ENCODE measurements around the gene ERAS. TPM values are rescaled to one million over a fixed set of nuclear protein-coding genes. Genes with fewer than 3 reads are reported as not detected.
"Not testable (repeated sequence)": the region's sequence is repeated elsewhere in the genome, so short reads cannot be mapped to it uniquely, and the experiment has no call there.

Gene ERAS
- total RNA-seq, 2 experiments from 2014 or later, result not detected

DNA sequence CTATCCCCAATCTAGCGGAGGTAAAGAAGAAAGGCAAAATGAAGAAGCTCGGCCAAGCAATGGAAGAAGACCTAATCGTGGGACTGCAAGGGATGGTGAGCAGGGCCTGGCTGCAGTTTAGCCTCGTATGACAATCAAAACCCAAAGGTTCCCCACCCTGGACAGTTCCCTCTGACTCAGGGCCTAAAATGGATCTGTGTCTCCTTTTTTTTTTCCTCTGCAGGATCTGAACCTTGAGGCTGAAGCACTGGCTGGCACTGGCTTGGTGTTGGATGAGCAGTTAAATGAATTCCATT lies 23.5 kb upstream of the ERAS start:
- CTCF ChIA-PET, result no interaction called here
- no peak for DNase-seq
- POLR2A ChIA-PET, result no interaction called here
- Mint-ChIP-seq H3K36me3 (ENCODE audit: low read depth) (peaks cover 18% of the 10 kb centered on the region), H3K27me3 (no peaks in the 10 kb centered on the region), H3K27ac (peak overlapping the region; percentile 98), H3K4me1 (peaks cover 30% of the 10 kb centered on the region), H3K4me3 (peak overlapping the region; percentile 87), H3K9me3 (no peaks in the 10 kb centered on the region)

DNA sequence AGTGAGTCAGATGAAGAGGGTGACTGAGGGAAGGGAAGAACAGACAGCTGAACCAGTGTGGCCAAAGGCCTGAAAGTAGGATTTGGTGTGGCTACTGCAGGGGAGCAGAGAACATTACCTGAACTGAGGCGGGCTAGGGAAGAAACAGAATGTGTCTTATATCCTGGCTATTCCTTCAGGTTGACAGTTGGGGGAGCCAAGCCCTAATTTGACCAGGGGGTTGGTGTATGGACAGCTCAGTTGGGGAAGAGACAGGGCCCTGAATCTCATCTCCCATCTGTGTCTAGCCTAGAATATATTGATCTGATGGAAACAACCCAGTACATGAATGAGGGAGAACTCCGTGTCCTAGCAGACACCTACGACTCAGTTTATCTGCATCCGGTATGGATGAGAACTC lies 20.2 kb upstream of the ERAS start:
- Mint-ChIP-seq H3K36me3 (ENCODE audit: low read depth) (peaks cover 17% of the 10 kb centered on the region), H3K27ac (no peak overlapping the region), H3K9me3 (no peaks in the 10 kb centered on the region), H3K27me3 (no peaks in the 10 kb centered on the region), H3K4me3 (no peak overlapping the region), H3K4me1 (peaks cover 20% of the 10 kb centered on the region)
- CTCF ChIA-PET, result no interaction called here
- DNase-seq, result no peak
- POLR2A ChIA-PET, result no interaction called here

DNA sequence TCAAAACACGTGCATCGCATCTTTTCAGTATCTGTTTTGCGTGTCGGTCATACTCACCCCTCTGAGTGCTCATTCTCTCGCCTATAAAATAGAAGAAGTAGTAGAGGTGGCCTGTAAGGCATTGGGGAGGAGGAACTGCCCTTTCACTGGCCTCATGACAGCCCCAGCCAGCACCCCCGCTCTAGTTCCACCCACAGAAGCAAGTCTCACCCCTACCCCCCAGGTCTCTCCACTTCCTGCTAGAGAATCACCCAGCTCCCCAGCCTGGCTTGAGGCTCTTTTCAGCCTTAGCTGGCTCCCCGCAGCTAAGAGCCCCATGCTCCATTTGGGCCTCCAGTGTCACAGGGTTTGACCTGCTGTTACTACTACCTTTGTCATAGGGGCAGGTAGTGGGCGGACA lies 12.7 kb upstream of the ERAS start:
- Mint-ChIP-seq H3K27me3 (no peaks in the 10 kb centered on the region), H3K4me1 (peaks cover 2% of the 10 kb centered on the region), H3K27ac (no peak overlapping the region), H3K36me3 (ENCODE audit: low read depth) (peaks cover 12% of the 10 kb centered on the region), H3K9me3 (no peaks in the 10 kb centered on the region), H3K4me3 (no peak overlapping the region)
- CTCF ChIA-PET, result no interaction called here
- DNase-seq, result no peak
- POLR2A ChIA-PET, result no interaction called here

DNA sequence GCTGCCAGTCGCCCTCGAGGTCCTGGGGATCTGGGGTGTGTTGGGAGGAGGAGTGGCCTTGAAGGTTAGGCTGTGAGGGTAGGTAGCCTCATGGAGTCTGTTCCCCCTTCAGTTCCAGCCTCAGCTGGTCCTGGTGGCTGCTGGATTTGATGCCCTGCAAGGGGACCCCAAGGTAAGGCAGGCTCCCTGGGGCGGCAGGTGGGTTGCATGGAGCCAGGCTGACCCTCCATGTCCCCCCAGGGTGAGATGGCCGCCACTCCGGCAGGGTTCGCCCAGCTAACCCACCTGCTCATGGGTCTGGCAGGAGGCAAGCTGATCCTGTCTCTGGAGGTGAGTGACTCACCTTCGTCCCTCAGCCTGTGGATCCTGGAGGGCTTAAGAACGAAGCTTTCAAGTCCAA lies 11.6 kb upstream of the ERAS start:
- peaks cover 13% of the 10 kb centered on the region for H3K36me3 Mint-ChIP-seq (ENCODE audit: low read depth)
- no peaks in the 10 kb centered on the region for H3K9me3 Mint-ChIP-seq
- POLR2A ChIA-PET, result no interaction called here
- no peaks in the 10 kb centered on the region for H3K27me3 Mint-ChIP-seq
- no peak overlapping the region for H3K4me3 Mint-ChIP-seq
- H3K4me1 Mint-ChIP-seq, result peaks cover 2% of the 10 kb centered on the region
- DNase-seq, result no peak
- CTCF ChIA-PET, result no interaction called here
- no peak overlapping the region for H3K27ac Mint-ChIP-seq

DNA sequence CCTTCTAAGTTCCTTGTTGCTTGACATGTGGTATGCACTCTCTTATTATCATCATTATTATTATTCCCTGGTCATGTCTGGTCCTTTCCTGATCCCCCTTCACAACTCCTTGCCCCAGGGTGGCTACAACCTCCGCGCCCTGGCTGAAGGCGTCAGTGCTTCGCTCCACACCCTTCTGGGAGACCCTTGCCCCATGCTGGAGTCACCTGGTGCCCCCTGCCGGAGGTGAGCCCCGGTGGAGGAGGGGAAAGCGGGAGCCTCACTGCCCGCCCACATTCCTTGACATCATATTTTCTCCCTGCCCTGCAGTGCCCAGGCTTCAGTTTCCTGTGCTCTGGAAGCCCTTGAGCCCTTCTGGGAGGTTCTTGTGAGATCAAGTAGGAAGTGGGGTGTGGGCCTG lies 11.0 kb upstream of the ERAS start:
- Mint-ChIP-seq H3K27me3 (no peaks in the 10 kb centered on the region), H3K36me3 (ENCODE audit: low read depth) (peaks cover 15% of the 10 kb centered on the region)

DNA sequence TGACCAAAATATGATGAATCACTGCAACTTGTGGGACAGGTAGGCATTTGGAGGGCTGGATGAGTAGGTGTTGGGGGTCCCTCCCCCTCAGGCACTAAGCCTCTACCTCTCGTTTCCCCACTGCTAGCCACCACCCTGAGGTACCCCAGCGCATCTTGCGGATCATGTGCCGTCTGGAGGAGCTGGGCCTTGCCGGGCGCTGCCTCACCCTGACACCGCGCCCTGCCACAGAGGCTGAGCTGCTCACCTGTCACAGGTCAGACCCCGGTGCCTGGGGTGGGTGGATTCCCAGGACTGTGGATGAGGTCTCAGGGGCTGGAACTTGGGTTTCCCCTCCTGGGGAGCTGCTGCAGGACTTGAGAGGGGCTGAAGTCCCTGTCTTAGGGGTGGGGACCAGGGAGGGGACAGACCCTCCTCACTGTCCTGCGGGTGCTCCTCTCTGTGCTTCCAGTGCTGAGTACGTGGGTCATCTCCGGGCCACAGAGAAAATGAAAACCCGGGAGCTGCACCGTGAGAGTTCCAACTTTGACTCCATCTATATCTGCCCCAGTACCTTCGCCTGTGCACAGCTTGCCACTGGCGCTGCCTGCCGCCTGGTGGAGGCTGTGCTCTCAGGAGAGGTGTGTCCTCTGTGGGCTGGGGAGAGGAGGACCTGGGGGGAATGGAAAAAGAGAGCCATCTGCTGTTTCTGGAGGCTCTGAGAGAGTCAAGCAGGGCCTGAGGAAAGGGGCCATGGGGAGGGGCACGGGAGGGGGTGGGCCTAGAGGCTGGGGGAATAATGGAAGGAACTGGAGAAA lies 10.1 kb upstream of the ERAS start:
- Mint-ChIP-seq H3K9me3 (no peaks in the 10 kb centered on the region), H3K4me1 (peaks cover 2% of the 10 kb centered on the region), H3K36me3 (ENCODE audit: low read depth) (peaks cover 15% of the 10 kb centered on the region), H3K4me3 (no peak overlapping the region), H3K27me3 (no peaks in the 10 kb centered on the region), H3K27ac (no peak overlapping the region)
- DNase-seq, result no peak
- ChIA-PET POLR2A (no interaction called here), CTCF (no interaction called here)

More for the DNA sequence above, 11.0 kb upstream of the ERAS start:
- H3K9me3 Mint-ChIP-seq, result no peaks in the 10 kb centered on the region
- no peak for DNase-seq
- no peak overlapping the region for H3K27ac Mint-ChIP-seq
- CTCF ChIA-PET, result no interaction called here
- no peak overlapping the region for H3K4me3 Mint-ChIP-seq
- peaks cover 2% of the 10 kb centered on the region for H3K4me1 Mint-ChIP-seq
- POLR2A ChIA-PET, result no interaction called here

DNA sequence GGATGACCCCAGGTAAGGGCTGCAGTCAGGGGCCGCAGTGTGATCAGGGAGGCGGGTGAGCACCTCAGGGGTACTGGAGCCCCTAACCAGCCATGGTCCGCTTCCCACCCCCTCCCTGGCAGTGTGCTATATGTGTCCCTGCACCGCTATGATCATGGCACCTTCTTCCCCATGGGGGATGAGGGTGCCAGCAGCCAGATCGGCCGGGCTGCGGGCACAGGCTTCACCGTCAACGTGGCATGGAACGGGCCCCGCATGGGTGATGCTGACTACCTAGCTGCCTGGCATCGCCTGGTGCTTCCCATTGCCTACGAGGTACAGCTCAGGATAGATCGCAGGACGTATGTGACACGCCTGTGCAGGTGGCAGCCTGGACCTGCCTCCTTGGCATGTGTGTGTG lies 8.2 kb upstream of the ERAS start:
- no peaks in the 10 kb centered on the region for H3K27me3 Mint-ChIP-seq
- H3K4me3 Mint-ChIP-seq, result no peak overlapping the region
- H3K9me3 Mint-ChIP-seq, result no peaks in the 10 kb centered on the region
- no peak overlapping the region for H3K27ac Mint-ChIP-seq
- DNase-seq, result no peak
- ChIA-PET POLR2A (no interaction called here), CTCF (no interaction called here)
- H3K36me3 Mint-ChIP-seq (ENCODE audit: low read depth), result peaks cover 9% of the 10 kb centered on the region
- H3K4me1 Mint-ChIP-seq, result no peaks in the 10 kb centered on the region

DNA sequence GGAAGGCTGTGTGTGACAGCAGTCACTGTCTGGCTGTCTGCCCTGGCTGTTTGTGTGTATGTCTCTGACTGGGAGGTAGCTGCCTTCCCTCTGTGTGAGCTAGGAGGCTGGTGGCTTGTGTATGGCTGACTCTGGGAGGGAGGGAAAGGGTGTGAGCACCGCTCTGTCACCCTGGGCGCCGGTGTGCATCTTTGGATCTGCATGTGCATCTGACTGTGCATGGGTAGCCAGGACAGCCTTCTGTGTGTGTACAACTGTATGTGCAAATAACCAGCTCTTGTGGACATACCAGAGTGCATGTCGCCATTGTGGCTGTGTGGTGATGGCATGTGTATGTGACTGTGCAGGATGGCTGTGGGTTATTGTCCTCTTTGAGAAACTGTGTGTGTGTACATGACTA lies 7.4 kb upstream of the ERAS start:
- CTCF ChIA-PET, result no interaction called here
- Mint-ChIP-seq H3K9me3 (no peaks in the 10 kb centered on the region), H3K4me3 (no peak overlapping the region), H3K4me1 (no peaks in the 10 kb centered on the region), H3K36me3 (ENCODE audit: low read depth) (peaks cover 9% of the 10 kb centered on the region), H3K27ac (peak overlapping the region; percentile 69), H3K27me3 (no peaks in the 10 kb centered on the region)
- POLR2A ChIA-PET, result no interaction called here
- no peak for DNase-seq

DNA sequence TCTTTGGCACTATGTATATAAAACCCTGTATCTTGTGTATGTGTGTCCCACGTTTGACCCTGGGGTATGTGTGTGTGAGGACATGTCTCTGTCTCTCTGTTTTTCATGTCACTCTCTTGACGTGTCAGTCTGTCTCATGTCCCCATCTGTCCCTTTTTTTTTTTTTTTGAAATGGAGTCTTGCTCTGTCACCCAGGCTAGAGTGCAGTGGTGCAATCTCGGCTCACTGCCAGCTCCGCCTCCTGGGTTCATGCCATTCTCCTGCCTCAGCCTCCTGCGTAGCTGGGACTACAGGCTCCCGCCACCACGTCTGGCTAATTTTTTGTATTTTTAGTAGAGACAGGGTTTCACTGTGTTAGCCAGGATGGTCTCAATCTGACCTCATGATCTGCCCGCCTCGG lies 6.9 kb upstream of the ERAS start:
- POLR2A ChIA-PET; H3K27ac Mint-ChIP-seq; DNase-seq; H3K36me3 Mint-ChIP-seq (ENCODE audit: low read depth); H3K9me3 Mint-ChIP-seq; H3K4me3 Mint-ChIP-seq; H3K27me3 Mint-ChIP-seq; CTCF ChIA-PET; H3K4me1 Mint-ChIP-seq: not testable (repeated sequence)

DNA sequence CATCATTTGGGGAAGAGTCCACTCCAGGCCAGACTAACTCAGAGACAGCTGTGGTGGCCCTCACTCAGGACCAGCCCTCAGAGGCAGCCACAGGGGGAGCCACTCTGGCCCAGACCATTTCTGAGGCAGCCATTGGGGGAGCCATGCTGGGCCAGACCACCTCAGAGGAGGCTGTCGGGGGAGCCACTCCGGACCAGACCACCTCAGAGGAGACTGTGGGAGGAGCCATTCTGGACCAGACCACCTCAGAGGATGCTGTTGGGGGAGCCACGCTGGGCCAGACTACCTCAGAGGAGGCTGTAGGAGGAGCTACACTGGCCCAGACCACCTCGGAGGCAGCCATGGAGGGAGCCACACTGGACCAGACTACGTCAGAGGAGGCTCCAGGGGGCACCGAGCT lies 3.3 kb upstream of the ERAS start:
- POLR2A ChIA-PET, result no interaction called here
- Mint-ChIP-seq H3K4me1 (peaks cover 5% of the 10 kb centered on the region), H3K9me3 (no peaks in the 10 kb centered on the region), H3K27ac (no peak overlapping the region), H3K36me3 (ENCODE audit: low read depth) (peaks cover 10% of the 10 kb centered on the region), H3K4me3 (no peak overlapping the region), H3K27me3 (peaks cover 10% of the 10 kb centered on the region)
- no peak for DNase-seq
- CTCF ChIA-PET, result no interaction called here

DNA sequence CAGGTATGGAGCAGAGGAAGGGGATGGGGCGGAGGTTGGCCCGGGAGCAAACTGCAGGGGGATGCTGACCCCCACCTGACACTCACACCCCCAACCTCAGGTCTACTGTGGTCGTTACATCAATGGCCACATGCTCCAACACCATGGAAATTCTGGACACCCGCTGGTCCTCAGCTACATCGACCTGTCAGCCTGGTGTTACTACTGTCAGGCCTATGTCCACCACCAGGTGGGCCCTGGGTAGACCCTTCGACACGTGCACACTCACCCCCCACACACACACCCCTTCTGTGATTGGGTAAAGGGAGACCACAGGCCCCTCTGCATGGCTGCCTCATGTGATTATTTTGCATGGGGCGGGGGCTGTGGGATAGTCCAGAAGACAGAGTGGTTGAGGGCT lies 2.2 kb upstream of the ERAS start:
- H3K27me3 Mint-ChIP-seq, result peaks cover 19% of the 10 kb centered on the region
- ChIA-PET POLR2A (no interaction called here), CTCF (no interaction called here)
- no peak overlapping the region for H3K4me3 Mint-ChIP-seq
- peaks cover 5% of the 10 kb centered on the region for H3K4me1 Mint-ChIP-seq
- H3K27ac Mint-ChIP-seq, result no peak overlapping the region
- peaks cover 10% of the 10 kb centered on the region for H3K36me3 Mint-ChIP-seq (ENCODE audit: low read depth)
- DNase-seq, result no peak
- no peaks in the 10 kb centered on the region for H3K9me3 Mint-ChIP-seq

DNA sequence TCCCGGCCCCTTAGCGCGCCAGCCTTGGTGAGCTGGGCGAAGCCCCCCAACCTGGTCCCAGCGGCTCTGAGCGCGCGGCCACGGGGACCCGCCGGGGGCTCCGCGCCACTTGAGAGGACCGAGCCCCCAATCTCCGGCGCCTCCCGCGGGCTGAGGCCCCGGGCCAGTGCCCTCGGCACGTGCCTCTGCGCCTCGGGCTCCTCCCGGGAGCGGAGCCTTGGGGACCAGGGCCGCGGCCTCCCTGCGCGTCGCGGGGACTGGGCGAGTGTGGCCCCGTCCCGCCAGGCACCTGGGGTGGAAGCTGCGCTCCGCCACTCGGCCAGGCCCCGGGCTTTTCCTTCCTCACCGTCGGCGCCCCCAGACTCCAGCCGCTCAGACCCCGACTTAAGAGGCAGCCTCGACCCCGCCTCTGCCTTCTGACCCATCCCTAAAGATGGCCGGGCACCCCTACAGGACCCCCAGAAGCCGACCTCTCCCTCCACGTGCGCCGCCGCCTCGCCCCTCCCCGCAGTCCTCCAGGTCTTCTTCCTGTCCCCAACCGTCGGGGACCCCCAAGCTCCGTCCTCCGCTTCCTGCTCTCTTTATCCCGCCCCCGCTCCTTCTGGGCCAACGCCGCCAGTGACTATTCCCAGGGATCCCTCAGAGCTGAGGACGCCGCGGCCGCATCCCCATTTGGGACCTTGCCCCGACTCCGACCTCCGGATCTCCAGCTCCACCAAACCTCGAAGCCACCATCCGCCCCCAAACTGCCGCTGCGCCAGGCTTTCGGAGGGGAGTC lies 752 bp downstream of the ERAS start:
- Mint-ChIP-seq H3K4me3 (no peak overlapping the region), H3K9me3 (no peaks in the 10 kb centered on the region), H3K4me1 (peaks cover 5% of the 10 kb centered on the region), H3K27me3 (peaks cover 31% of the 10 kb centered on the region), H3K27ac (no peak overlapping the region), H3K36me3 (ENCODE audit: low read depth) (peaks cover 8% of the 10 kb centered on the region)
- ChIA-PET CTCF (interaction anchor here (0.7 kb wide), 1 partner anchor 16 kb away, joined by 4 read pairs; no protein-coding TSS in a partner anchor), POLR2A (no interaction called here)
- DNase-seq, result no peak

DNA sequence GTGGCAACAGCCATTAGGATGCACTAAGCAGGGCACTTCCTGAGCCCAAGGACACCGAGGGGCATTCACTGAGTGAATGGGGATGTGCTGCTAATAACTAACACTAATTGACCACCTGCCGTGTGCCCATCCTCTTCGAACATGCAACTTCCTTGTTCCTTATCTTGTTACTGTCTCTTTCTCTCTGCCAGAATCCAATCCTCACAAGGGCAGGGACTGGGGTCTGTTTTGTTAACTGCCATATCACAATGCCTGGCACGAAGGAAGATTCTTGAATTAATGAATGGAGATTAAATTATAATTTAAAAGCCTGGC lies 1.3 kb downstream of the ERAS start:
- H3K36me3 Mint-ChIP-seq (ENCODE audit: low read depth), result peaks cover 8% of the 10 kb centered on the region
- H3K4me3 Mint-ChIP-seq, result no peak overlapping the region
- POLR2A ChIA-PET, result no interaction called here
- no peaks in the 10 kb centered on the region for H3K9me3 Mint-ChIP-seq
- DNase-seq, result no peak
- no peak overlapping the region for H3K27ac Mint-ChIP-seq
- H3K27me3 Mint-ChIP-seq, result peaks cover 34% of the 10 kb centered on the region
- H3K4me1 Mint-ChIP-seq, result peaks cover 5% of the 10 kb centered on the region
- CTCF ChIA-PET, result interaction anchor here (0.7 kb wide), 1 partner anchor 15 kb away, joined by 4 read pairs; no protein-coding TSS in a partner anchor
